HG03280 (cell line): ENCODE results near the gene TM4SF4.

Experiments used
- ATAC-seq: cut with Tn5 transposase; IDR thresholded peaks from one replicate; pipeline ENCODE4 v1.9.1; 2021; ENCODE audit warnings: mild to moderate bottlenecking, moderate library complexity; ENCODE audit not compliant: unreplicated experiment

TM4SF4 gene

DNA sequence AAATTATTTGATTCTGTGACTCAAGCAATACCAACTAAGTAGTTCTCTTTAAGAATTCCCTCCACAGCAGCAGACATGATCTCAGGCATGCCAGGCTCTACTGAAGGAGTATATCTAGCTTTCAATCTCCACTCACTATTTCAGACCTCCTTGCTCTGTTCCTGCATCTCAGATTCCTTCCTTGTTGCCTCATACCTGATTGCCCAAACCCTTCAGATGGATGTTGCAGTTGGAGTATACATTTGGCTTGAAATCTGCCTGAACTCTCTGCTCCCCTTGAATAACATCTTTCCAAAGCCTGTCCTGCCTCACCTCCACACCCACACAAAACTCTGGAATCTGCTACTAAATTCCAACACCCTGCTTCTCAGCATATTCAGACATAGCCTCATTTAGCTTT, 19.8 kb upstream of the TM4SF4 start:
- ATAC-seq: no peak

DNA sequence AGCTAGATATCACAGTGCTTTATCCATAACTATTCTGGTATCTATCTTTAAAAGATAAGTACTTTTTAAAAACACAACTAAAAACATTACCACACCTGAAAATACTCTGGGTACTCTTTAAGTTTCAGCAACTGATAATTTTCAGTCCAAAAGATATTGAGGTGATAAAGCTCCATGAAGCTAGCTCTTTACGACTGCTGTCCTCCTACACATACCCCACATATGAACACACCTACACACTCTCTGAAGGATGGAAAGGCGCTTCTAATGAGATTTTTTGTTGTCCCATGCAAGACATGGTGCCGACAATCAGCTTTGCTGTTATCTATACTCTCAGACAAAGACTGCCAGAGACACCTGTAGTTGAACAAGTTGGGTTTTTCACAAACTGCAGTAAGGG, 19.1 kb upstream of the TM4SF4 start:
- ATAC-seq: no peak

DNA sequence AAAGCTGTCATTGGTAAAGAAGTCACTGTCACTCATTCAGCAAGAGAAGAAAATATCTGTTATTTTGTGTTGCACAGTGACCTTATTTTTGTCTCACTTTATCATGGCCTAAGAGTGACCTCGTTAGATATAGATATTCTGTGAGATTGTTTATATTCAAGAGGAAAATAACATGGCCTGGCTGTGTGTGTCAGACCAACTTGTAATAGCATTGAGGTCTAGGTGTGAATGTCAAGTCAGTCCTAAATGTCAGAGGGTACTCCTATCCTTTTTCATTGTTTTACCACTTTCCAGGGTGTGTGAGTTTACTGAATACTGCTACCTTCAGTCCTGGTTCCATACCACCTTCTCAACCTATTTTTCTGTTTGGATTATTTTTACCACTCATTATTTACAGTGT, 18.5 kb upstream of the TM4SF4 start:
- ATAC-seq: no peak

DNA sequence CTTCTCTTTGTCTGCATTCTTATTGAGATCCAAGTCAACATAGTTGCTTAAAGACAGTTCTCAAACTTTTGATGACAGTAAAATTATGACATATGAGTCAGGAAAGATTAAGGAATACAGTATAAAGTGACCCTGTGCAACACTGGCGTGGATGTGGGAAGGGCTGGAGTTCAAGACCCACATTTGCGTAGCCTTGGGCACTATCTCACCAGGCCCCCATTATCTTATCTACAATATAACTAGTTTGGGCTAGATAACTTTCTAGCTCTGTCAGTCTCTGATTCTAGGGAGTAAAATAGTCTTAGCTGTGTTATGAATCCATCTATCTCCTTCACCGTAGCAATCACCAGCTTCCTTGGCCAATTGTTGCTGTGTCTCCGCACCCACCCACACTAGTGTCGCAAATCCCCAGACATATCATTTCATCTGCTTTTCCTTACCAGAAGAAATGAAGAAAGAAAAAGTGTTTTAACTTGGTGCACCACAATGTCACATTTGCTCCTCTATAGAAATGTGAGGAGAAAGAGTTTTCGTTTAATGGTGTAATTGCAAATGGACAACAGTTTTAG, 14.9 kb upstream of the TM4SF4 start:
- no peak for ATAC-seq

DNA sequence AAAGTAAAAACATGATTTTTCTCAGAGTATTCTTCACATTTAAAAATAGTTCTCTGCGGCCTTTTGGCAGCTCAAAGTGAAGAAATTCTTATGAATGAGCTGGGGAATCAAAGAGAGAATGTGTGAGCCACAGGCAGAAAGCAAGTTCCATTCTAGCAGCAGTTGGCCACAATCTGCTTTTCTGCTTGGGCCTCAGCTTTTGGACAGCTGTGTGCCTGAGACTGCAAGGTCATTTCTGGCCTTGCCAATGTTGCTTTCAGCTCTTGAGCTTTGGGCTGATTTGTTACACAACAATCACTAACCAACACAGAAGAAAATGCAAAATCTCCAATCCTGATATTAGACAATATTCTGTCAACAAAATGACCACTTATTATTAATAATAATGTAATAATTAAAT, 14.4 kb upstream of the TM4SF4 start:
- ATAC-seq: no peak

DNA sequence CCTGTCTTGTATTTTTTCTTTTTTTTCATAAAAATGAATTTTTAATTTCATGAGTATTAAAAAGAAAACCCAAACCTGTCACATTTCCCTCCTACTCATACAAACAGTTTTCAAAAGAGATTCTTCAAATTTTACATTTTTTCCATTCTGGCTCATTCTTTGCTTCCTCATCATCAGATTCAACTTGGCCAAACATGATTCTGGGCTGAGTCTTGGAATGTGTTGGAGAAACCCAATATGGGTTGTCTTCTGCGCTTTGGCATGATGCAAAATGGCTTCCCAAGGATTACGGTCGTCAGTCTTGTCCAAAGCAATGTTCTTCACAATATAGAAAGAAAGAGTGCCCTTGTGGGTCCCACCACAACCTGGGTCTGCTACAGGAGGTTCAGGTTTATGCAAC, 12.4 kb upstream of the TM4SF4 start:
- ATAC-seq: no peak

DNA sequence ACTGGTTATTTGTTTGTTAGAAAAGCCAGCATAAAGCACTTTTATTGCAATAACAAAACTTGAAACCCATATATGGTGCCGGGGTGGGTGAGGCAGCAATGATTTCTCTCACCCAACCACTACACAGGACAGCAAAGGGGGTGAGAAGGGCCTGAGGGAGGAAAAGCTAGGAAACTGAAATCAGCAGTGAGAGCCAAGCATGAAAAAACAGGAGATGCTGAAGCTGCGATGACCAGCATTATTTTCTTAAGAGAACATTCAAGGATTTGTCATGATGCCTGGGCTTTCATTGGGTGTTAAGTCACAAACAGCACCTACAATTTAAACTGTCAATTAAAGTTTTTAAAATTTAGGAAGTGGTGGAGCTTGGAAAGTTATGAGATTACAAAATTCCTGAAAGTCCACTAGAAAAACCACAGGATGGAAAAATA, 11.9 kb upstream of the TM4SF4 start:
- no peak for ATAC-seq

DNA sequence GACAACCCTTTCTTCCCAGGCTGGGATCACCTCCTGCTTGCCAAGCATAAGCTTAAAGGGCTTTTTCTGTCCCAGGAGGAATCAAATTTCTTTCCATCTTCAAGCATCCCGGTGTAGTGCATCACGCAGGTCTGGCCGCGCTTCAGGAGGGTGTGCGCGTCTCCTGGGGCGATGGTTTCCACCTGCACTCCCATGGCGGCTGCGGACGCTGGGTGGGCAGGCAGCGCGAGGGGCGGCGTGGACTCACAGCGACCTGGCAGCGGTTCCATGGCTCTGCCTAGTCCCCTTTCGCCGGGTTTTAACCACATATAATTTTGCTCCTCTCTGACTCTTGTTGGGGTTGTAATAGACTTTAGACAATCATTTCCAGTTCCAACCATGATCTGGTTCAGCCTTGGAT, 10.6 kb upstream of the TM4SF4 start:
- no peak for ATAC-seq

DNA sequence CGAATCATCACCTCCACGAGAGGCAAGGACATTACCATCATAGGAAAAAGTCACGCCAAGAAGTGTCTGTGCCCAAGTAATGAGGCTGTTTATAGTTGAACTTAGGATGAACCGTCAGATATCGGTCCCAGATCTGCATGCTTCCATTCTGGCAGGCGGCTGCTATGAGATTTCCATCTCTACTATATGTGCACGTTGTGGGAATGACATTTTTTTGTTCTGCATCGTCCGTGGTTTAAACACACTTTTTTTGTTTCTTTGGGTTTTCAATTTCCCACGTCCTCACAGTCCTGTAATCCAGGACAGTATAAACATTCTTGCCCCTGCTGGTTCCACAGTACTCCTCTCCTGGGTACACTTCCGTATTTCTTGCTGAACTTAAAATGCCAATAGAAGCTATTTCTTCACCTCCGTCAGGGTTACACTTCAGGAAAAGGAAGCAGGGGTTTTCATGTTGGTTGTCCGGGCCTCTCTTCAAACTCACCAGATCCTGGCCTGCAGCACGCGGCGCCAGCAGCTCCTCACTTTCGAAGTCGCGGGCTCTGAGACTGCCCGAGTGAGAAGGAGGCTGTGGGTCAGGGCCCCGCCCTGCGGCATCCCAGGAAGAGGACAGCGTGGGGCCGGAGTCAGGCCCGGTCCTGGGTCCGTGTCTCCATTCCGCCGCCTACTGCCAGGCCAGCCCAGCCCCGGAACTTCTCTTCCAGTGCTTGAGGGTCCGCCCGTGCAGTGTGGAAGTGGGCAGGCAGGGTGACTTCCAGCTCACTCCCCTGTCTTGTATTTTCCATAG, 9.8 kb upstream of the TM4SF4 start:
- ATAC-seq: no peak

DNA sequence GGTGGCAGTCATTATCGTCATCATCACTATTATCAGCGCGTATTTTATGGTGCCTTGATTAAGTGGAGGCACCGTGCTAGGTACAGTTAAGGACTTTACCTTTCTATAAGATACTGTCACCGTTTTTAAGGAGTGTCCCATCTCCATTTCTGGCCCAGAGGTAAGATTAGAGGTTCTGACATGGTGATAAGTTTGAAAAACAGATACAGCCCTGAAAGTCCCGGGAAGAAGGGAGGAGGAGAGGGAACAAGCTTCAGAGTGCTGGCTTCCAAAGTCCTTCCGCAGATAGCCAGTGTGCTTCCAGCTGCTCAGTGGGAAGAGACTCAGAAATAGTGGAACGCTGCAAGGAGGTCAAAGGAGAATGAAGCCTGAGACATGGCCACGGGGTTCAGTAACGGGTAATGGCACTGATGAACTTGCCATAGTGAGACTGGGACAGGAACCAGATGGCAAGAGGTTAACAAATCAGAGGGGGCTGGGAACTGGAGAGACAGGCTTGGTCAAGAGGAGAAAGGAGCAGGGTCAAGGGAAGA, 9.1 kb upstream of the TM4SF4 start:
- ATAC-seq: no peak

DNA sequence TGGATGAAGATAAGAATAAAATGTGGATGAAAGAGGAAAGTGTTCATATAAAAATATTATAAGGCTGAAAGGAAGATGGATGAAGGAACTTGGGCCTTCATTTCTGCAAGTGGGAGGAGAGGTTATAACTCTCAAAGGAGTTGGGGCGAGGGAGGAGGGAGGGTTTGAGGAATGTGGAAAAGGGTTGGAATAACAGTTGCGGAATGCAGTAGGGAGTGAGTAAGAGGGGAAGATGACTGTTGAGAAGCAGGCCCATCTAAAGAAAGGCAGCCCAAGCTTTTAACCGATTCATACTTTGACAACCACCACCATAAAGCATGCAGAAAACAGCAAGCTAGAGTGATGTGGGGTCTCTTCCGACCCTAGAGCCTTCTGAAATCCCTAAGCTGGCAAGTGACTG, 8.3 kb upstream of the TM4SF4 start:
- no peak for ATAC-seq

DNA sequence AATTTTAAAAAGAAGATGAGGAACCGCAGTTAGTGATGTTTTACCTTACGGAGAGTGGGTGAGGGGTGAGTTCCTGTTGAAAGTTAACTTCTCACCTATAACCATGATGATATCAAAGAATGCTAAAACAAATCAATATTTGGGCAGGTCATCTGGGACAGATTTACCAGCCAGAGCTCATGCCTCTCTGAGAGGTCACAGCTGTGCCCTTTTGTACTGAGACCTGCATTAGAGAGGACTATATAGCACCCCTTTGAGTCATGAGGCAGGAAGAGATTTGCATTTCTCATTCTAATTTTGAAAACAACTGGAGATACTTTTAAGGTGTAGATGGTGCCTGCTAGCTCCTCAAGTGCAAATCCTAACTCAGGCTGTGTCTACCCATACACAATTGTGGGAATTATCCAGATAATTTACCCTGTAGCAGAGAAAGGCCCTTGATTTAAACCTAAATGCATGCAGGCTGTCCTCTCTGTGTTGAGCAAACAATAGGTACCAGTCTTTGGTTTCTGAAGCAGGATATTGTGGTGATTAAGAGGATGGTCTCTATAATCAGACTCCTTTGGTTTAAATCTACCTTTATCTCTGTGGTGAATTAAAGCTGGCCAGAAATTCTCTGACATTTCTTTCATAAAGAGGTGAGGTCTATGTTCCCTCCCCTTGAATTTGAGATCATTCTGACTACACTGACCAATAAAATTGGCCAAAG, 5.8 kb upstream of the TM4SF4 start:
- ATAC-seq: peak; percentile 94

DNA sequence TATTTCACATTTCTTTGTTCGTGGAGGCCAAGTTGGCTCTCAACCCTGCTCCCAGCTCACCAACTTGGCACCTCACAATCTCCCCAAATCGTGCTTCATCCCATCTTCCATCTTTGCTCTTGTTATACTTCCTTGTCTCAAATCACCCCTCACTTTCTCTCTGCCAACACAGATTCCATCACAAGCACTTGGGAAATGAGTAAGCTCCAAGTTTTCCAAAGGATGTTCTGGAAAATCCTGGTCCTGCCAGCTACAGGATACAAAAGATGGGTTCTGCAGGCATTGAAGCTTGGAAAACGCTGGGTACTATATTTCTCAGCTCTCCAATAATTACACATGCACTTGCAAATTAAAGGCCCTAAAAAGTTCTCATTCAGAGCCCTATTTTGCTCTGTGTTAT, 4.1 kb upstream of the TM4SF4 start:
- ATAC-seq: no peak

DNA sequence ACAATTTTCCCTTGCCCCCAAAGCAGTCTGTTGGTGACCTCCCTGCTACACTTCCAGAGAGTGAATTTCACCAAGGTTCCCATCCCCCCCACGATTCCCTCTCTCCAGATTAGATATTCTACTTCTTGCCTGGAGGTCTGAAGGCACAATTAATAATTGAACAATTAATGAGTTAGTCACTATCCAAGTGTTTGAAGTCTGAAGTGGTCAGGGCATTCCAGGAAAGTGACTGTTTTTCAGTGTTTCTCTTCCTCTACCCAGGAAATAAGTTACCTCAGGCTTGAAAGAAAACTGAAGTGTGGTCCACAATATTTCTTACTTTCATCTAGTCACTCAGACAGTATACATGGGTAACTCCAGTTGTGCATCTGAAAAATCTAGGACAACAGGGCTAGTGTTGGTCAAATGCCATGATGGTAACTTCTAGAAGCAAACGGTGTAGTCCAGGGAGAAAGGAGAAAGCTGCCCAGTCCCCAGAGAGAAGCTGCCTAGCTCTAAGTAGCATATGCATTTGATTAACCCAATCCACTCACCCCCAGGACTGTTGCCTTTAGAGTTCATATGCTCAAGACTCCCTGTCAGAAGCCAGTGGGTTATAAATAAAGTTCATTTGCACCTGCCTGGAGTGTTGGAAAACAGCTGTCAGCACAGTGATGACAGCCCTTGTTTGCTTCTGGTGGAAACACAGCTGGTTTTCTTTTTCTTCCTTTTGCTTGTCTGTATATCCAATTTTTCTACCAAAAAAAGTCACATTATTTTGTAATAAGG, 2.3 kb upstream of the TM4SF4 start:
- ATAC-seq: no peak

DNA sequence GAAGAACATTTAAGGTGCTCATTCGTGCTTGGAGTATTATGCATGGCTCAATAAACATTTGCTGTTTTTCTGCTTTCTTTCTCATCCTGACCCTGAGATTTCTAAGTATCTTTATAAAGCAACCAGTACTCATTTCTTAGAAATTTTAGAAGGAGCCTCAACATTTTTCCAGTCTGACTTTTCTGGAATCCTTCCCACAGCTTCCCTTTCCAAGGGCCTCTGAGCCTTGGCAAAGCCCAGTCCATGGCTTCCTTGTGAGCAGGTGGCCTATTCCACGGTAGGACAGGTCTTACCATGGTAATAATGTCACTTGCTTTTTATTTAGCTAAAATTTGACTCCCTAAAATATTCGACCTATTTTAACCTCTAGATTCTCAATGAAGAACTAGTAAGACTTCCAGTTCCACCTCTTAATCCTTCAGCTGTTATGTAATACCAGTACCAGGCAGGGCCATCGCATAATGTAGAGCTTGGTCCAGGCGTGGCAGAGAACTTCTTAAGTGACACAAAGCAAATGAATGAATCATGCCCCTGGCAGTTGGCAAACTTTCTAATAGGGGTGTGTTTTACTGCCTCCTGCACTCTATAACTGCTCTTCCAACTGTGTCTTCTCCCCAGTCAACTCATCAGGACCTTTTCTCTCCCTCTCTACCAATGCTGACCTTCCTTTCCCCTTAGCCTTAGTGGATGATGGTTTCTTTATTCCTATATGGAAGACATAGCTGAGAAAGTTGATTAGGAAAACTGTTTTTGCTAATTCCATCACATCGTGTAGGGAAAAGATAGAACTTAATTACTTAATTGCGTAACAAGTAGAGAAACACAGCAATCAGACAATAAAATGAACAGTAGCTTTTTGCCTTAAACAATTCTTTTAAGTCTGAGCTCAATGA, 894 bp upstream of the TM4SF4 start:
- ATAC-seq: no peak

DNA sequence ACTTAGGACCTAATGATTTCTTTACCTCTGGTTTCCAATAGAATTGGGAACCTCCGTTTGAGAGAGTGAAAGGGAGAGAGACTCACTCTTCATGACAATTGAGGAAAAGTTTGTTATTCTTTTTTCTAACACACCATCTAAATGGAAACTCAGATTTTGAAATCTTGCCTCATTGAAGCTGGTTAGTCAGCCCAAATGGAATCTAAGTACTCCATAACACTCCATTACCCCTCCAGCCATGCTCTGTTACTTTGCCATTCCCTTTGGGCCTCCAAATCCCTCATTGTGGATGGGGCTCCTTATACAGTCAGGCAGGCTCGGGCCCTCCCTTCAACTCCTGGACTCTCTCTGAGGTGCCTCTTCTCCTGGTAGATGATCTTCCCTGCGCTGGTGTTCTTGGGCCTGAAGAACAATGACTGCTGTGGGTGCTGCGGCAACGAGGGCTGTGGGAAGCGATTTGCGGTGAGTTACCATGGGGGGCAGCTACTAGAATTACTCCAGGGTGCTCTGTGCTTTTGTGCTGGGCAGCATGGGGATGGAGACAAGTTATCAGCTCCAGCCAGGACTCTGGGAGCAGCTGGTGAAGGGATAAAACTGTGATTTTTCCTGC, 1.1 kb downstream of the TM4SF4 start:
- no peak for ATAC-seq

DNA sequence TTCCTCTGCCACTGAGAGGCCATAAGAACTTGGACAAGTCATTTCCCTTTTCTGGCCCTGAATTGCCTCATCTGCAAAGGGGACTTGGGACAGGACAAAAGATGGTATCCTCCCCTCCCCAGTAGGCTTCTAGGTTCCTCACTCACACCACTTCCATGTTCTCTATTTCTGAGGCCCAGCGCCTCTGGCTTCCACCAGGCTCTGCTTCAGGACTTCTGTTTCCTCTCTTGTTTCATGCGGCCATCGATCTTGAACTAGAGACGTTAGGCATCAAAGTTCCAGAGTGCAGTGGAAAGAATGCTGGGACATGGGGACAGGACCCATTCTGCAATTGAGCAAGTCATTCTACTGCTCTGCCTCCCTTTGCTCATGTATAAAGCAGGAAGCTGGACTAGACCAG, 1.7 kb downstream of the TM4SF4 start:
- ATAC-seq: no peak

DNA sequence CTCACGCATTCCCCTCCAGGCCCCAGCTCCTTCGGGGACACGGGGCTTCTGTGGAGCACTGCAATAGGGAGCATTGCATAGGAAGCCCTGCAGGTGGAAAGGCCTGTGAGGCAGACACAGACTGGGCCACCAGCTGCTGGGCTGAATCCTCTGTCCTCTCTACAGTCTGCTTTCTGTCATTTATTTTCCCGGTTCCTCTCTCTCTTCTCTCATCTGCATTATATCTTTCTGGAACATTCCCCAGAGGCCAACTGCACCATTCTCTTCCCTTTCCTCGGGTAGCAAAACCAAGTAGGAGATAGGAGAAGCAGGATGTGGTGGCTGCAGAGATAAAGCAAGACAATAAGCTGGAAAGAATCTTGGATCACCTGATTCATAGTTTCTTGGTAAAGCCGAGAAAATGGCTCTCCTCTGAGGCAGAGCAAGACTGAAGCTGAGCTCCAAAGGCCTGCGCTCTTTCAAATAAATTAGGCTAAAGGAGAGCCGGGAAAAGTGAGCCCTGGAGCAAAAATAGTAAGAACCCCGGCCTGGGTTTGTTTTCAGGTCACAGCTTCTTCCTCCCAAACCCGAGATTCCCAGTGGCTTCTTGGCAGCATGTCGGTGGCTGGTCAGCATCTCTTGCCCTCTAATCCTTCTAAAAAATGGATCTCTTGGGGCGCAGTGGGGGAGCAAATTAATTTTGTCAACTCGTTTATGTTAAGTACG, 5.3 kb downstream of the TM4SF4 start:
- ATAC-seq: no peak

DNA sequence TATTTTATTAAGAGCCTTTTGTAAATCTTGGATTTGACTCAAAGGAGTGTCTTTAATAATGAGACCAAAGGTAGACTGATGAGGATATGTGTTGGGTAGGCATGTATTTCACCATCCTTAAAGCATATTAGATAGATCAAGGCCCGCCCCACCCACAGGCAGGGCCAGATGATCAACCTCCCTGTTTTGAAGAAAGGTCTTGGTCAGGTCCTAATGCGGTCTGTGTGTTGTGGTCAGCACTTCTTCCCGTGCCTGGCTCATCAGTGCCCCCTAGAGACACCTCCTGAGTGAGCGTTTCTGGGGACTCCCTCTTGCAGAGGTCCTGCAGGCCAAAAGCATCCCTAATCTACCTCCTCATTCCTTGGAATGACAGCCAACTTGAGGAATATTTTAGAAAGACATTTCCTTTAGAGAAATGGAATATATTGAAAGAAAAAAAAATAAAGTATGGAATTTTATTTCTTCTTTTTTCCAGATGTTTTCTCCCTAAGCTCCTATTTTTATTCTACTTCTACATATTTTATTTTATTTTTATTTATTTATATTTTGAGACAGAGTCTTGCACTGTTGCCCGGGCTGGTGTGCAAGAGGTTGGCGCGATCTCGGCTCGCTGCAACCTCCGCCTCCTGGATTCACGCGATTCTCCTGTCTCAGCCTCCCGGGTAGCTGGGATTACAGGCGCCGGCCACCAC, 6.0 kb downstream of the TM4SF4 start:
- ATAC-seq: peak; percentile 95
